ENCODE measurements around the gene DTNA.

The DTNA gene

GRCh38 chr18:34805878-34806351, 95.8 kb downstream of the DTNA start:
- Histone ChIP-seq H3K4me1 (ENCODE audit: low read depth, poor library complexity, severe bottlenecking) (no peaks in the 10 kb centered on the region), H3K4me3 (IDR thresholded peaks at IDR 0.05; ENCODE audit: insufficient read depth, low read depth, low read length) (no peak overlapping the region)

GRCh38 chr18:34806527-34806926, 96.4 kb downstream of the DTNA start:
- no peak overlapping the region for H3K4me3 ChIP-seq (IDR thresholded peaks at IDR 0.05; ENCODE audit: insufficient read depth, low read depth, low read length)
- no peak for TF ChIP-seq CTCF (conservative IDR thresholded peaks at IDR 0.05; ENCODE audit: low read depth, low read length)
- H3K36me3 ChIP-seq (ENCODE audit: insufficient read depth), result no peaks in the 10 kb centered on the region
- no peaks in the 10 kb centered on the region for H3K27me3 ChIP-seq (ENCODE audit: insufficient read depth, low read depth)
- H4K20me1 ChIP-seq (ENCODE audit: insufficient read depth), result no peaks in the 10 kb centered on the region
- no peak overlapping the region for H3K4me2 ChIP-seq
- no peak overlapping the region for H3K9ac ChIP-seq
- H3K79me2 ChIP-seq (ENCODE audit: insufficient read depth, low read depth), result no peaks in the 10 kb centered on the region
- no peak overlapping the region for H3K27ac ChIP-seq
- no peaks in the 10 kb centered on the region for H3K4me1 ChIP-seq (ENCODE audit: low read depth, poor library complexity, severe bottlenecking)
- H2AFZ ChIP-seq (ENCODE audit: low read depth), result no peak overlapping the region

More at GRCh38 chr18:34805878-34806351, 95.8 kb downstream of the DTNA start:
- H2AFZ ChIP-seq (ENCODE audit: low read depth), result no peak overlapping the region
- no peak overlapping the region for H3K9ac ChIP-seq
- no peaks in the 10 kb centered on the region for H3K79me2 ChIP-seq (ENCODE audit: insufficient read depth, low read depth)
- no peak overlapping the region for H3K4me2 ChIP-seq
- no peaks in the 10 kb centered on the region for H3K27me3 ChIP-seq (ENCODE audit: insufficient read depth, low read depth)
- no peaks in the 10 kb centered on the region for H3K36me3 ChIP-seq (ENCODE audit: insufficient read depth)
- H4K20me1 ChIP-seq (ENCODE audit: insufficient read depth), result no peaks in the 10 kb centered on the region
- no peak overlapping the region for H3K27ac ChIP-seq
- no peak for TF ChIP-seq CTCF (conservative IDR thresholded peaks at IDR 0.05; ENCODE audit: low read depth, low read length)

- no peak overlapping the region for H3K4me2 ChIP-seq
- no peaks in the 10 kb centered on the region for H3K27me3 ChIP-seq (ENCODE audit: insufficient read depth, low read depth)
- H3K4me3 ChIP-seq (IDR thresholded peaks at IDR 0.05; ENCODE audit: insufficient read depth, low read depth, low read length), result no peak overlapping the region
- no peak overlapping the region for H2AFZ ChIP-seq (ENCODE audit: low read depth)
- H3K79me2 ChIP-seq (ENCODE audit: insufficient read depth, low read depth), result no peaks in the 10 kb centered on the region
- H3K9ac ChIP-seq, result no peak overlapping the region
- no peak overlapping the region for H3K27ac ChIP-seq
- no peak for TF ChIP-seq CTCF (conservative IDR thresholded peaks at IDR 0.05; ENCODE audit: low read depth, low read length)
- H4K20me1 ChIP-seq (ENCODE audit: insufficient read depth), result no peaks in the 10 kb centered on the region
- H3K36me3 ChIP-seq (ENCODE audit: insufficient read depth), result no peaks in the 10 kb centered on the region
- H3K4me1 ChIP-seq (ENCODE audit: low read depth, poor library complexity, severe bottlenecking), result no peaks in the 10 kb centered on the region
Measured at GRCh38 chr18:34807106-34807796, 97.2 kb downstream of the DTNA start.

- TF ChIP-seq CTCF (conservative IDR thresholded peaks at IDR 0.05; ENCODE audit: low read depth, low read length), result no peak
- no peak overlapping the region for H3K9ac ChIP-seq
- H2AFZ ChIP-seq (ENCODE audit: low read depth), result no peak overlapping the region
- no peak overlapping the region for H3K4me2 ChIP-seq
- H3K4me1 ChIP-seq (ENCODE audit: low read depth, poor library complexity, severe bottlenecking), result no peaks in the 10 kb centered on the region
- no peak overlapping the region for H3K27ac ChIP-seq
- no peak overlapping the region for H3K4me3 ChIP-seq (IDR thresholded peaks at IDR 0.05; ENCODE audit: insufficient read depth, low read depth, low read length)
- no peaks in the 10 kb centered on the region for H4K20me1 ChIP-seq (ENCODE audit: insufficient read depth)
- H3K36me3 ChIP-seq (ENCODE audit: insufficient read depth), result no peaks in the 10 kb centered on the region
- H3K27me3 ChIP-seq (ENCODE audit: insufficient read depth, low read depth), result no peaks in the 10 kb centered on the region
- no peaks in the 10 kb centered on the region for H3K79me2 ChIP-seq (ENCODE audit: insufficient read depth, low read depth)
Measured at GRCh38 chr18:34808389-34808788, 98.3 kb downstream of the DTNA start.

Measured in KMS-11 (cell line).